Measurements from ENCODE around the gene BICD1.

BICD1 gene

DNA sequence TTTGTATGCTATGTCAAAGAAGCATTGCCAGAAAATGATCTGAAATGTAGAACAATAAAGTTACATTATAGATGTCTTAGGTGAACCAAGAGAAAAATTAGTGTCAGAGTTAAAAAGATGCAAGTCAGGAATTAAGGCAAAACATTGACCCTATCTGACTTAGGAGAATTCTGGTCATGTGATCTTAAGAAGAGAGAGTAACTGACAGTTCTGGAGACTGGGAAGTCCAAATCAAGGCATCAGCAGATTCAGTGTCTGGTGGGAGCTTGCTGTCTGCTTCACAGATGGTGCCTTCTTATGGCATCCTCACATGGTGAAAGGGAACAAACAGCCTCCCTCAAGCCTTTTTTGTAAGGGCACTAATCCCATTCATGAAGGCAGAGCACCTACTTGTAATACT, 42.8 kb downstream of the BICD1 start:
- TF ChIP-seq, protein P1, sequence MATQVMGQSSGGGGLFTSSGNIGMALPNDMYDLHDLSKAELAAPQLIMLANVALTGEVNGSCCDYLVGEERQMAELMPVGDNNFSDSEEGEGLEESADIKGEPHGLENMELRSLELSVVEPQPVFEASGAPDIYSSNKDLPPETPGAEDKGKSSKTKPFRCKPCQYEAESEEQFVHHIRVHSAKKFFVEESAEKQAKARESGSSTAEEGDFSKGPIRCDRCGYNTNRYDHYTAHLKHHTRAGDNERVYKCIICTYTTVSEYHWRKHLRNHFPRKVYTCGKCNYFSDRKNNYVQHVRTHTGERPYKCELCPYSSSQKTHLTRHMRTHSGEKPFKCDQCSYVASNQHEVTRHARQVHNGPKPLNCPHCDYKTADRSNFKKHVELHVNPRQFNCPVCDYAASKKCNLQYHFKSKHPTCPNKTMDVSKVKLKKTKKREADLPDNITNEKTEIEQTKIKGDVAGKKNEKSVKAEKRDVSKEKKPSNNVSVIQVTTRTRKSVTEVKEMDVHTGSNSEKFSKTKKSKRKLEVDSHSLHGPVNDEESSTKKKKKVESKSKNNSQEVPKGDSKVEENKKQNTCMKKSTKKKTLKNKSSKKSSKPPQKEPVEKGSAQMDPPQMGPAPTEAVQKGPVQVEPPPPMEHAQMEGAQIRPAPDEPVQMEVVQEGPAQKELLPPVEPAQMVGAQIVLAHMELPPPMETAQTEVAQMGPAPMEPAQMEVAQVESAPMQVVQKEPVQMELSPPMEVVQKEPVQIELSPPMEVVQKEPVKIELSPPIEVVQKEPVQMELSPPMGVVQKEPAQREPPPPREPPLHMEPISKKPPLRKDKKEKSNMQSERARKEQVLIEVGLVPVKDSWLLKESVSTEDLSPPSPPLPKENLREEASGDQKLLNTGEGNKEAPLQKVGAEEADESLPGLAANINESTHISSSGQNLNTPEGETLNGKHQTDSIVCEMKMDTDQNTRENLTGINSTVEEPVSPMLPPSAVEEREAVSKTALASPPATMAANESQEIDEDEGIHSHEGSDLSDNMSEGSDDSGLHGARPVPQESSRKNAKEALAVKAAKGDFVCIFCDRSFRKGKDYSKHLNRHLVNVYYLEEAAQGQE (IDR thresholded peaks at IDR 0.05; ENCODE audit: insufficient replicate concordance, low read depth): no peak
- TF ChIP-seq SPI1 (IDR thresholded peaks at IDR 0.05; ENCODE audit: borderline replicate concordance, low read depth): no peak
- no peak for TF ChIP-seq GABPA (IDR thresholded peaks at IDR 0.05; ENCODE audit: low read depth)
- TF ChIP-seq, protein P2, sequence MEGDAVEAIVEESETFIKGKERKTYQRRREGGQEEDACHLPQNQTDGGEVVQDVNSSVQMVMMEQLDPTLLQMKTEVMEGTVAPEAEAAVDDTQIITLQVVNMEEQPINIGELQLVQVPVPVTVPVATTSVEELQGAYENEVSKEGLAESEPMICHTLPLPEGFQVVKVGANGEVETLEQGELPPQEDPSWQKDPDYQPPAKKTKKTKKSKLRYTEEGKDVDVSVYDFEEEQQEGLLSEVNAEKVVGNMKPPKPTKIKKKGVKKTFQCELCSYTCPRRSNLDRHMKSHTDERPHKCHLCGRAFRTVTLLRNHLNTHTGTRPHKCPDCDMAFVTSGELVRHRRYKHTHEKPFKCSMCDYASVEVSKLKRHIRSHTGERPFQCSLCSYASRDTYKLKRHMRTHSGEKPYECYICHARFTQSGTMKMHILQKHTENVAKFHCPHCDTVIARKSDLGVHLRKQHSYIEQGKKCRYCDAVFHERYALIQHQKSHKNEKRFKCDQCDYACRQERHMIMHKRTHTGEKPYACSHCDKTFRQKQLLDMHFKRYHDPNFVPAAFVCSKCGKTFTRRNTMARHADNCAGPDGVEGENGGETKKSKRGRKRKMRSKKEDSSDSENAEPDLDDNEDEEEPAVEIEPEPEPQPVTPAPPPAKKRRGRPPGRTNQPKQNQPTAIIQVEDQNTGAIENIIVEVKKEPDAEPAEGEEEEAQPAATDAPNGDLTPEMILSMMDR (IDR thresholded peaks at IDR 0.05; ENCODE audit: insufficient read depth, low read length): no peak
- TF ChIP-seq POLR2AphosphoS5 (IDR thresholded peaks at IDR 0.05; ENCODE audit: low read depth): no peak
- no peak for DNase-seq (ENCODE audit: low read depth in 1 of 2, low spot score in 1 of 2)
- Histone ChIP-seq H3K4me3 (replicated peaks; ENCODE audit: insufficient read depth, low read length) (no peak overlapping the region), H3K27ac (replicated peaks) (no peak overlapping the region), H3K27me3 (ENCODE audit: insufficient read depth, poor library complexity, severe bottlenecking) (no peaks in the 10 kb centered on the region)

DNA sequence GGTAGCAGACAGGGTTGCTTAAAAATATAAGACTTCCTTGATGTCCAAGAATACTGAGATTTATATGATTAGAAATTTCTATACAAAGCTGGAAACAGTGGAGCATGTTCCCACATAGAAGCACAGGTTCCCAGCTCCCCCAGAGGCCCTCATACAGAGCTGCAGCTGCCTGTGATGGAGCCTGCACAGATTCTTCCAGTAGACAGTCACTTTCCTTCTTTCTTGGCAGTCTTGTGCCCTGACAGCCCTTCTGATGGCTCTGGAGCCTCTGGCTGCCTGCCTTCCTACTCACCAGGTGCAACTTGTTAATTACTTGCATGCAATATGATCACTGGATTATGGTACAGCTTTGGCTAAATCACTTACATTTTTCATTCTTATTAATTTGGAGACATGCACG, 44.4 kb downstream of the BICD1 start:
- Histone ChIP-seq H3K27ac (replicated peaks) (no peak overlapping the region), H3K27me3 (ENCODE audit: insufficient read depth, poor library complexity, severe bottlenecking) (no peaks in the 10 kb centered on the region), H3K4me3 (replicated peaks; ENCODE audit: insufficient read depth, low read length) (no peak overlapping the region)
- TF ChIP-seq POLR2AphosphoS5 (IDR thresholded peaks at IDR 0.05; ENCODE audit: low read depth) (no peak), GABPA (IDR thresholded peaks at IDR 0.05; ENCODE audit: low read depth) (no peak), SPI1 (IDR thresholded peaks at IDR 0.05; ENCODE audit: borderline replicate concordance, low read depth) (no peak)
- TF ChIP-seq, protein P1 (IDR thresholded peaks at IDR 0.05; ENCODE audit: insufficient replicate concordance, low read depth): no peak
- TF ChIP-seq, protein P2 (IDR thresholded peaks at IDR 0.05; ENCODE audit: insufficient read depth, low read length): no peak
- no peak for DNase-seq (ENCODE audit: low read depth in 1 of 2, low spot score in 1 of 2)

- Histone ChIP-seq H3K27ac (replicated peaks) (no peak overlapping the region), H3K27me3 (ENCODE audit: insufficient read depth, poor library complexity, severe bottlenecking) (no peaks in the 10 kb centered on the region), H3K4me3 (replicated peaks; ENCODE audit: insufficient read depth, low read length) (no peak overlapping the region)
- TF ChIP-seq POLR2AphosphoS5 (IDR thresholded peaks at IDR 0.05; ENCODE audit: low read depth) (no peak), GABPA (IDR thresholded peaks at IDR 0.05; ENCODE audit: low read depth) (no peak), SPI1 (IDR thresholded peaks at IDR 0.05; ENCODE audit: borderline replicate concordance, low read depth) (no peak)
- TF ChIP-seq, protein P1 (IDR thresholded peaks at IDR 0.05; ENCODE audit: insufficient replicate concordance, low read depth): no peak
- TF ChIP-seq, protein P2 (IDR thresholded peaks at IDR 0.05; ENCODE audit: insufficient read depth, low read length): no peak
- DNase-seq (ENCODE audit: low read depth in 1 of 2, low spot score in 1 of 2): no peak
These were observed 44.9 kb downstream of the BICD1 start for GRCh38 chr12:32151552-32151951.

All from HL-60 (cell line).